ENCODE results near the gene PFDN2. TPM values are rescaled to one million over a fixed set of nuclear protein-coding genes. Genes with fewer than 3 reads are reported as not detected.
A peak's percentile ranks its signal among the peaks of the same experiment; 100 is the strongest.
"Not testable (repeated sequence)": the region's sequence is repeated elsewhere in the genome, so short reads cannot be mapped to it uniquely, and the experiment has no call there.

Gene PFDN2
- total RNA-seq, 2 experiments from 2014 or later = 108 to 136 TPM

- ATAC-seq (no peak), DNase-seq (no peak)
- Mint-ChIP-seq H3K27ac (peak overlapping the region; percentile 52), H3K4me3 (no peak overlapping the region), H3K36me3 (ENCODE audit: low read depth) (peaks cover 70% of the 10 kb centered on the region), H3K4me1 (peaks cover 52% of the 10 kb centered on the region), H3K27me3 (no peaks in the 10 kb centered on the region), H3K9me3 (ENCODE audit: low read depth) (no peaks in the 10 kb centered on the region)
- POLR2A ChIA-PET = interaction anchor here (0.7 kb wide), 1 partner anchor 69 kb away, joined by 3 read pairs; no protein-coding TSS in a partner anchor
- CTCF ChIA-PET = no interaction called here
- intact Hi-C loops (cut with DNase I, micrococcal nuclease) = no loop called here
These were observed 5.1 kb upstream of the PFDN2 start for GRCh38 chr1:161122967-161123366.

DNA sequence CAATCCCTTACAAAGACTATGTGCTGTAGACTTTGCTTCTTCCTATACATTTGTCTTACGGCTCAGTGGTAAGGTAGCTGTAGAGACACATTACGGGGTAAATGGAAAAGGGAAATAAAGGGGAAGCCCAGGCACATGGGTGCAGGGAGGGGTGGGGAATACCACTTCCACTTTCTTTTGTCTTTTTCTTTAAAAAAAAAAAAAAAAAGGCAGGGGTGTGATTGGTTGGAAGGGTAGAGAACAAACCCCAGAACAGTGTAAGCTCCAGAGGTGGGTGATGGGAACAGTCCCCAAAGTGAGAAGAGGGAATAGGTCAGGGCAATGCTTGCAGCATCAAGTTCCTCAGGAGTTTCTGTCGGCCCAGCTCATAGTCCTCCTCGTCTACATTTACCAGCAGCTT lies 4.0 kb upstream of the PFDN2 start:
- no peak for ATAC-seq
- intact Hi-C loops (cut with DNase I, micrococcal nuclease) = no loop called here
- H3K27ac Mint-ChIP-seq = peak overlapping the region; percentile 3
- peaks cover 46% of the 10 kb centered on the region for H3K4me1 Mint-ChIP-seq
- CTCF ChIA-PET = interaction anchor here (0.6 to 1.2 kb wide), 3 partner anchors 10 to 410 kb away, joined by 3 read pairs; partner anchors contain the start of gene CD48
- peaks cover 64% of the 10 kb centered on the region for H3K36me3 Mint-ChIP-seq (ENCODE audit: low read depth)
- POLR2A ChIA-PET = interaction anchor here (0.6 kb wide), 2 partner anchors 42 to 464 kb away, joined by 3 to 5 read pairs; no protein-coding TSS in a partner anchor
- DNase-seq = no peak
- no peak overlapping the region for H3K4me3 Mint-ChIP-seq
- H3K9me3 Mint-ChIP-seq (ENCODE audit: low read depth) = no peaks in the 10 kb centered on the region
- H3K27me3 Mint-ChIP-seq = no peaks in the 10 kb centered on the region

- Mint-ChIP-seq H3K9me3 (ENCODE audit: low read depth) (no peaks in the 10 kb centered on the region), H3K4me3 (no peak overlapping the region), H3K27me3 (no peaks in the 10 kb centered on the region), H3K27ac (peak overlapping the region; percentile 85), H3K36me3 (ENCODE audit: low read depth) (peaks cover 64% of the 10 kb centered on the region), H3K4me1 (peaks cover 47% of the 10 kb centered on the region)
- DNase-seq = no peak
- intact Hi-C loops (cut with DNase I, micrococcal nuclease) = no loop called here
- CTCF ChIA-PET = interaction anchor here (1.1 to 1.2 kb wide), 2 partner anchors 9 to 20 kb away, joined by 3 read pairs; no protein-coding TSS in a partner anchor
- ATAC-seq = no peak
- POLR2A ChIA-PET = interaction anchor here (0.8 to 1.1 kb wide), 2 partner anchors 12 to 15 kb away, joined by 3 read pairs; partner anchors contain the start of gene DEDD
These were observed 3.3 kb upstream of the PFDN2 start for GRCh38 chr1:161121042-161121650.

- CTCF ChIA-PET = interaction anchor here (0.6 to 1.0 kb wide), 4 partner anchors 22 to 71 kb away, joined by 3 to 8 read pairs (median 3); partner anchors contain the start of gene PPOX
- Mint-ChIP-seq H3K4me3 (peak overlapping the region; percentile 94), H3K36me3 (ENCODE audit: low read depth) (peaks cover 69% of the 10 kb centered on the region), H3K27me3 (no peaks in the 10 kb centered on the region), H3K9me3 (ENCODE audit: low read depth) (no peaks in the 10 kb centered on the region), H3K27ac (peak overlapping the region; percentile 98), H3K4me1 (peaks cover 62% of the 10 kb centered on the region)
- peak; percentile 85 for DNase-seq
- POLR2A ChIA-PET = no interaction called here
- intact Hi-C loops (cut with DNase I, micrococcal nuclease) = loop anchor here (1.0 to 5.0 kb wide), 5 partner anchors 13 to 268 kb away; partner anchors contain the start of genes DEDD (in 1 of the 2) and USP21 (in 1 of the 2)
- peak; percentile 65 for ATAC-seq
These were observed 1.5 kb upstream of the PFDN2 start for GRCh38 chr1:161119092-161119903.

- peak; percentile 24 for DNase-seq
- not testable (repeated sequence) for H3K27me3 Mint-ChIP-seq; ATAC-seq; H3K9me3 Mint-ChIP-seq (ENCODE audit: low read depth)
- Mint-ChIP-seq H3K4me3 (peak overlapping the region; percentile 94), H3K27ac (peak overlapping the region; percentile 98), H3K4me1 (peaks cover 76% of the 10 kb centered on the region), H3K36me3 (ENCODE audit: low read depth) (peaks cover 55% of the 10 kb centered on the region)
- intact Hi-C loops (cut with DNase I, micrococcal nuclease) = loop anchor here in 1 of 2 experiments (5.0 kb wide), 1 partner anchor 271 kb away; no protein-coding TSS in a partner anchor
- POLR2A ChIA-PET = interaction anchor here (2.7 kb wide), 1 partner anchor 38 kb away, joined by 13 read pairs; the partner anchor contains the start of gene UFC1
- CTCF ChIA-PET = interaction anchor here (0.7 to 1.7 kb wide), 2 partner anchors 50 to 69 kb away, joined by 3 read pairs; no protein-coding TSS in a partner anchor
These were observed 1.9 kb downstream of the PFDN2 start for GRCh38 chr1:161115961-161116360.

DNA sequence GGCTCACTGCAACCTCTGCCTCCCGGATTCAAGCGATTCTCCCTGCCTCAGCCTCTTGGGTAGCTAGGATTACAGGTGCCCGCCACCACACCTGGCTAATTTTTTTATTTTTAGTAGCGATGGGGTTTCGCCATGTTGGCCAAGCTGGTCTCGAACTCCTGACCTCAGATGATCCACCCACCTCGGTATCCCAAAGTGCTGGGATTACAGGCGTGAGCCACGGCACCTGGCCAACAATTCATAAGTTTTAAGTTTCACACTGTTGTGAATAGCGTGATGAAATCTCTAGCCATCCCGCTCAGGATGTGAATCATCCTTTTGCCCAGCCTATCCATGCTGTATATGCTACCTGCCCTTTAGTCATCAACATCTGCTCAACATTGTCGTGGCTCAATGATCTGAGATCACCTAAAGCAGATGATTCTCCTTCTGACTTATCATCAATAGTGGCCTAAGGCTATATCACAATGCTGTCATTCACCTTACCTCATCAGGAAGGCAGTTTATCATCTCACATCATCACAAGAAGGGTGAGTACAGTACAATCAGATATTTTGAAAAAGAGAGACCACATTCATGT lies 2.6 kb downstream of the PFDN2 start:
- CTCF ChIA-PET = interaction anchor here (1.0 to 3.9 kb wide), 4 partner anchors 17 to 64 kb away, joined by 3 to 32 read pairs (median 4); partner anchors contain the start of gene KLHDC9

GRCh38 chr1:161114556-161114955 lies 3.3 kb downstream of the PFDN2 start:
- H3K27ac Mint-ChIP-seq = peak overlapping the region; percentile 98
- peaks cover 46% of the 10 kb centered on the region for H3K36me3 Mint-ChIP-seq (ENCODE audit: low read depth)
- H3K4me3 Mint-ChIP-seq = no peak overlapping the region
- intact Hi-C loops (cut with DNase I, micrococcal nuclease) = no loop called here
- no peak for ATAC-seq
- no peak for DNase-seq
- H3K4me1 Mint-ChIP-seq = peaks cover 64% of the 10 kb centered on the region
- CTCF ChIA-PET = interaction anchor here (0.6 to 3.9 kb wide), 4 partner anchors 16 to 279 kb away, joined by 3 to 32 read pairs (median 4); partner anchors contain the start of gene KLHDC9
- H3K9me3 Mint-ChIP-seq (ENCODE audit: low read depth) = no peaks in the 10 kb centered on the region
- POLR2A ChIA-PET = no interaction called here
- H3K27me3 Mint-ChIP-seq = no peaks in the 10 kb centered on the region

More for the DNA sequence above, 2.6 kb downstream of the PFDN2 start:
- ATAC-seq = peak; percentile 70
- intact Hi-C loops (cut with DNase I, micrococcal nuclease) = loop anchor here in 1 of 2 experiments (5.0 kb wide), 1 partner anchor 272 kb away; no protein-coding TSS in a partner anchor
- Mint-ChIP-seq H3K27me3 (no peaks in the 10 kb centered on the region), H3K27ac (peak overlapping the region; percentile 98), H3K4me1 (peaks cover 70% of the 10 kb centered on the region), H3K4me3 (peak overlapping the region; percentile 94), H3K9me3 (ENCODE audit: low read depth) (no peaks in the 10 kb centered on the region), H3K36me3 (ENCODE audit: low read depth) (peaks cover 51% of the 10 kb centered on the region)
- POLR2A ChIA-PET = no interaction called here
- peak; percentile 77 for DNase-seq

GRCh38 chr1:161113915-161114314 lies 3.9 kb downstream of the PFDN2 start:
- ChIA-PET POLR2A (interaction anchor here (0.6 kb wide), 1 partner anchor 69 kb away, joined by 3 read pairs; no protein-coding TSS in a partner anchor), CTCF (interaction anchor here (0.7 to 3.9 kb wide), 4 partner anchors 15 to 115 kb away, joined by 3 to 32 read pairs (median 4); partner anchors contain the start of gene KLHDC9)
- Mint-ChIP-seq H3K4me3 (peak overlapping the region; percentile 15), H3K27me3 (no peaks in the 10 kb centered on the region), H3K27ac (peak overlapping the region; percentile 98), H3K9me3 (ENCODE audit: low read depth) (no peaks in the 10 kb centered on the region), H3K36me3 (ENCODE audit: low read depth) (peaks cover 46% of the 10 kb centered on the region), H3K4me1 (peaks cover 58% of the 10 kb centered on the region)
- ATAC-seq (no peak), DNase-seq (no peak)
- intact Hi-C loops (cut with DNase I, micrococcal nuclease) = no loop called here

- ATAC-seq = no peak
- peaks cover 52% of the 10 kb centered on the region for H3K4me1 Mint-ChIP-seq
- peaks cover 44% of the 10 kb centered on the region for H3K36me3 Mint-ChIP-seq (ENCODE audit: low read depth)
- ChIA-PET CTCF (interaction anchor here (0.5 to 3.9 kb wide), 4 partner anchors 10 to 121 kb away, joined by 3 to 32 read pairs (median 4); partner anchors contain the start of gene KLHDC9), POLR2A (no interaction called here)
- no peak for DNase-seq
- intact Hi-C loops (cut with DNase I, micrococcal nuclease) = no loop called here
- H3K4me3 Mint-ChIP-seq = no peak overlapping the region
- H3K27me3 Mint-ChIP-seq = no peaks in the 10 kb centered on the region
- H3K9me3 Mint-ChIP-seq (ENCODE audit: low read depth) = no peaks in the 10 kb centered on the region
- H3K27ac Mint-ChIP-seq = peak overlapping the region; percentile 72
These were observed 6.3 kb downstream of the PFDN2 start for GRCh38 chr1:161111527-161111926.

GRCh38 chr1:161111117-161111516 lies 6.7 kb downstream of the PFDN2 start:
- peaks cover 43% of the 10 kb centered on the region for H3K36me3 Mint-ChIP-seq (ENCODE audit: low read depth)
- no peaks in the 10 kb centered on the region for H3K9me3 Mint-ChIP-seq (ENCODE audit: low read depth)
- H3K4me1 Mint-ChIP-seq = peaks cover 51% of the 10 kb centered on the region
- no peak overlapping the region for H3K4me3 Mint-ChIP-seq
- H3K27ac Mint-ChIP-seq = peak overlapping the region; percentile 72
- CTCF ChIA-PET = interaction anchor here (3.9 kb wide), 1 partner anchor 13 kb away, joined by 32 read pairs; the partner anchor contains the start of gene KLHDC9
- POLR2A ChIA-PET = no interaction called here
- intact Hi-C loops (cut with DNase I, micrococcal nuclease) = no loop called here
- ATAC-seq = no peak
- H3K27me3 Mint-ChIP-seq = no peaks in the 10 kb centered on the region
- DNase-seq = no peak

All from activated CD4-positive, alpha-beta T cell treated with anti-CD3 and anti-CD28 coated beads for 36 hours (primary cell).